ENCODE results near the gene MTARC2.

MTARC2 gene

GRCh38 chr1:220761688-220762427 is 13.7 kb downstream of the MTARC2 start:
- H3K27ac ChIP-seq, result no peak overlapping the region
- TF ChIP-seq ZFX (IDR thresholded peaks at IDR 0.05) (no peak), CTCF (conservative IDR thresholded peaks at IDR 0.05) (no peak)

GRCh38 chr1:220764757-220765156 is 16.6 kb downstream of the MTARC2 start:
- no peak for TF ChIP-seq CTCF (conservative IDR thresholded peaks at IDR 0.05)
- TF ChIP-seq ZFX (IDR thresholded peaks at IDR 0.05), result no peak
- no peak overlapping the region for H3K27ac ChIP-seq

GRCh38 chr1:220767312-220768125 is 19.4 kb downstream of the MTARC2 start:
- no peak overlapping the region for H3K27ac ChIP-seq
- no peak for TF ChIP-seq CTCF (conservative IDR thresholded peaks at IDR 0.05)

GRCh38 chr1:220768126-220768601 is 20.0 kb downstream of the MTARC2 start:
- no peak for TF ChIP-seq ZFX (IDR thresholded peaks at IDR 0.05)
- no peak for TF ChIP-seq CTCF (conservative IDR thresholded peaks at IDR 0.05)
- no peak overlapping the region for H3K27ac ChIP-seq

- H3K27ac ChIP-seq, result no peak overlapping the region
- no peak for TF ChIP-seq ZFX (IDR thresholded peaks at IDR 0.05)
- no peak for TF ChIP-seq CTCF (conservative IDR thresholded peaks at IDR 0.05)
These were observed 21.1 kb downstream of the MTARC2 start for GRCh38 chr1:220769205-220769604.

GRCh38 chr1:220770245-220770913 is 22.3 kb downstream of the MTARC2 start:
- no peak for TF ChIP-seq ZFX (IDR thresholded peaks at IDR 0.05)
- TF ChIP-seq CTCF (conservative IDR thresholded peaks at IDR 0.05), result no peak
- no peak overlapping the region for H3K27ac ChIP-seq

GRCh38 chr1:220772846-220773245 is 24.7 kb downstream of the MTARC2 start:
- no peak for TF ChIP-seq ZFX (IDR thresholded peaks at IDR 0.05)
- TF ChIP-seq CTCF (conservative IDR thresholded peaks at IDR 0.05), result no peak
- H3K27ac ChIP-seq, result no peak overlapping the region

All from C4-2B (cell line).